ENCODE results near the gene FAM216B. TPM values are rescaled to one million over a fixed set of nuclear protein-coding genes. Genes with fewer than 3 reads are reported as not detected.

The FAM216B gene
- total and polyA plus RNA-seq, 9 of the 15 experiments (the other 6 are each of a cell fraction or from before 2014, with no cell fraction given) = not detected

DNA sequence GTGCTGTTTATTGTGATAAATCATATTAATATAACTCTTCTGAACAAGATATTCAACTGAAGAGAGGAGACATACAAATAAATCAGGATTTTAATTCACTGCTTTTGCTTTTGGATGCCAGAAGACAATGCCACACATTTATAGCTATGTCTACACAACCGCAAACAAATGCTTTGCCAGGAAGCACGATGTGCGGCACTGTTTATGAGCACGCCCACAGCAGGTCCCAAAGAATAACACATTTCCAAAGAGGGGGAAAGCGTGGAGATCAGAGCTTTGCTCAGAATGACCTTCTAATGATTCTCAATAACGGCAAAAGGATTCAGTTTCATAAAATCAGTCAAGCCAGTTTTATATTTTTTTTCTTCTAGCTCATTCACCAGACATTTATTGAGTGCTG lies 16.7 kb downstream of the FAM216B start:
- no TSS peak for BruUV-seq (replicated peaks)
- Histone ChIP-seq H3K79me2 (ENCODE audit: control insufficient read depth, insufficient read depth, low read length) (no peaks in the 10 kb centered on the region), H3K4me2 (ENCODE audit: insufficient read depth, low read length) (no peak overlapping the region), H2AFZ (ENCODE audit: low read depth, low read length) (no peak overlapping the region), H3K36me3 (ENCODE audit: control insufficient read depth, insufficient read depth, low read length) (no peaks in the 10 kb centered on the region), H3K27ac (ENCODE audit: extremely low read depth, low read depth, low read length) (no peak overlapping the region), H3K4me1 (replicated peaks in 1 of 2; ENCODE audit: control insufficient read depth in 2 of 2, insufficient read depth in 2 of 2, low read length in 2 of 2) (no peaks in the 10 kb centered on the region), H4K20me1 (replicated peaks; ENCODE audit: control insufficient read depth, insufficient read depth, low read length) (no peaks in the 10 kb centered on the region), H3K9me3 (replicated peaks; ENCODE audit: control insufficient read depth, insufficient read depth, low read depth, low read length) (no peaks in the 10 kb centered on the region), H3K4me3 (no peak overlapping the region), H3K9ac (ENCODE audit: insufficient read depth in 1 of 2, low read depth in 2 of 2, low read length in 2 of 2) (no peak overlapping the region), H3K9me1 (ENCODE audit: control insufficient read depth, insufficient read depth, low read length) (no peaks in the 10 kb centered on the region), H3K27me3 (ENCODE audit: control insufficient read depth in 2 of 2, insufficient read depth in 2 of 2, low read length in 2 of 2) (no peaks in the 10 kb centered on the region)
- in situ Hi-C loops (cut with MboI) (no loop called here), intact Hi-C loops (cut with micrococcal nuclease) (no loop called here)
- ATAC-seq (no peak), FAIRE-seq (no peak), DNase-seq (ENCODE audit: extremely low read depth in 1 of 4, low spot score in 3 of 4) (no peak)
- ChIA-PET POLR2A (interaction anchor here (0.7 to 0.8 kb wide), 2 partner anchors 9 to 295 kb away, joined by 3 read pairs; no protein-coding TSS in a partner anchor), CTCF (ENCODE audit: low intra/inter-chr PET ratio) (no interaction called here)
- WGBS (ENCODE audit: insufficient coverage, low coverage, missing lambda C conversion rate) = 0% methylated on average over 6 of the region's 6 CpGs
- no peak for TF ChIP-seq NUFIP1 (IDR thresholded peaks at IDR 0.05; ENCODE audit: partially characterized antibody)
- TF ChIP-seq MCM7 (IDR thresholded peaks at IDR 0.05) = no peak
- TF ChIP-seq RBM34 (IDR thresholded peaks at IDR 0.05; ENCODE audit: borderline replicate concordance, insufficient read depth, low read length) = no peak
- TF ChIP-seq DMBX1 (CRISPR knock-in tag; IDR thresholded peaks at IDR 0.05; ENCODE audit: borderline replicate concordance) = no peak
- no peak for TF ChIP-seq ZC3H8 (IDR thresholded peaks at IDR 0.05)
- no peak for TF ChIP-seq FOXK1 (CRISPR knock-in tag; IDR thresholded peaks at IDR 0.05; ENCODE audit: borderline replicate concordance)
- no peak for TF ChIP-seq MYBL2 (IDR thresholded peaks at IDR 0.05; ENCODE audit: low read depth)
- TF ChIP-seq MYBL2 (CRISPR knock-in tag; IDR thresholded peaks at IDR 0.05; ENCODE audit: borderline replicate concordance) = no peak
- no peak for TF ChIP-seq RUNX1 (IDR thresholded peaks at IDR 0.05; ENCODE audit: low read depth)
- TF ChIP-seq, protein P1, sequence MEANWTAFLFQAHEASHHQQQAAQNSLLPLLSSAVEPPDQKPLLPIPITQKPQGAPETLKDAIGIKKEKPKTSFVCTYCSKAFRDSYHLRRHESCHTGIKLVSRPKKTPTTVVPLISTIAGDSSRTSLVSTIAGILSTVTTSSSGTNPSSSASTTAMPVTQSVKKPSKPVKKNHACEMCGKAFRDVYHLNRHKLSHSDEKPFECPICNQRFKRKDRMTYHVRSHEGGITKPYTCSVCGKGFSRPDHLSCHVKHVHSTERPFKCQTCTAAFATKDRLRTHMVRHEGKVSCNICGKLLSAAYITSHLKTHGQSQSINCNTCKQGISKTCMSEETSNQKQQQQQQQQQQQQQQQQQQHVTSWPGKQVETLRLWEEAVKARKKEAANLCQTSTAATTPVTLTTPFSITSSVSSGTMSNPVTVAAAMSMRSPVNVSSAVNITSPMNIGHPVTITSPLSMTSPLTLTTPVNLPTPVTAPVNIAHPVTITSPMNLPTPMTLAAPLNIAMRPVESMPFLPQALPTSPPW (CRISPR knock-in tag; IDR thresholded peaks at IDR 0.05) = no peak
- TF ChIP-seq, protein P2, sequence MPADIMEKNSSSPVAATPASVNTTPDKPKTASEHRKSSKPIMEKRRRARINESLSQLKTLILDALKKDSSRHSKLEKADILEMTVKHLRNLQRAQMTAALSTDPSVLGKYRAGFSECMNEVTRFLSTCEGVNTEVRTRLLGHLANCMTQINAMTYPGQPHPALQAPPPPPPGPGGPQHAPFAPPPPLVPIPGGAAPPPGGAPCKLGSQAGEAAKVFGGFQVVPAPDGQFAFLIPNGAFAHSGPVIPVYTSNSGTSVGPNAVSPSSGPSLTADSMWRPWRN (IDR thresholded peaks at IDR 0.05; ENCODE audit: low read depth) = no peak
- TF ChIP-seq, protein P3, sequence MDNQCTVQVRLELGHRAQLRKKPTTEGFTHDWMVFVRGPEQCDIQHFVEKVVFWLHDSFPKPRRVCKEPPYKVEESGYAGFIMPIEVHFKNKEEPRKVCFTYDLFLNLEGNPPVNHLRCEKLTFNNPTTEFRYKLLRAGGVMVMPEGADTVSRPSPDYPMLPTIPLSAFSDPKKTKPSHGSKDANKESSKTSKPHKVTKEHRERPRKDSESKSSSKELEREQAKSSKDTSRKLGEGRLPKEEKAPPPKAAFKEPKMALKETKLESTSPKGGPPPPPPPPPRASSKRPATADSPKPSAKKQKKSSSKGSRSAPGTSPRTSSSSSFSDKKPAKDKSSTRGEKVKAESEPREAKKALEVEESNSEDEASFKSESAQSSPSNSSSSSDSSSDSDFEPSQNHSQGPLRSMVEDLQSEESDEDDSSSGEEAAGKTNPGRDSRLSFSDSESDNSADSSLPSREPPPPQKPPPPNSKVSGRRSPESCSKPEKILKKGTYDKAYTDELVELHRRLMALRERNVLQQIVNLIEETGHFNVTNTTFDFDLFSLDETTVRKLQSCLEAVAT (IDR thresholded peaks at IDR 0.05) = no peak
- no peak for TF ChIP-seq EZH2 (IDR thresholded peaks at IDR 0.05; ENCODE audit: borderline replicate concordance, low read depth, low read length)
- TF ChIP-seq FOXJ3 (CRISPR knock-in tag; IDR thresholded peaks at IDR 0.05) = no peak
- no peak for TF ChIP-seq POLR2G (IDR thresholded peaks at IDR 0.05; ENCODE audit: low read depth, low read length)

Data from K562 (cell line).